KMS-11 (cell line): ENCODE data around the gene TRIM52.
A peak's percentile ranks its signal among the peaks of the same experiment; 100 is the strongest.
"Not testable (repeated sequence)": the region's sequence is repeated elsewhere in the genome, so short reads cannot be mapped to it uniquely, and the experiment has no call there.

Experiments
- H2AFZ ChIP-seq: fragments of 200-600 bp; sonication (generic); 2 replicates; pipeline ENCODE4 v1.6.1; 2016; ENCODE audit warnings: antibody characterized with exemption, mixed run types, low read depth
- H3K27ac ChIP-seq: fragments of 200-600 bp; sonication (generic); 2 replicates; pipeline ENCODE4 v1.6.1; 2016; ENCODE audit warnings: mild to moderate bottlenecking, mixed run types
- H3K27me3 ChIP-seq: fragments of 200-600 bp; sonication (generic); 2 replicates; pipeline ENCODE4 v1.6.1; 2017; ENCODE audit warnings: mild to moderate bottlenecking, low read depth, mixed run types, moderate library complexity; ENCODE audit not compliant: insufficient read depth
- H3K36me3 ChIP-seq: fragments of 200-600 bp; sonication (generic); 2 replicates; pipeline ENCODE4 v1.6.1; 2017; ENCODE audit warnings: mild to moderate bottlenecking, mixed run types; ENCODE audit not compliant: insufficient read depth
- H3K4me1 ChIP-seq: fragments of 200-600 bp; sonication (generic); 2 replicates; pipeline ENCODE4 v1.6.1; 2016; ENCODE audit warnings: mild to moderate bottlenecking, low read depth, mixed run types; ENCODE audit not compliant: poor library complexity, severe bottlenecking
- H3K4me2 ChIP-seq: fragments of 200-600 bp; sonication (generic); 2 replicates; pipeline ENCODE4 v1.7.0; 2016; ENCODE audit warnings: mild to moderate bottlenecking, mixed run types
- H3K4me3 ChIP-seq: fragments of 200-600 bp; sonication (generic); IDR thresholded peaks from 2 replicates; pipeline ENCODE4 v1.6.1; 2017; ENCODE audit warnings: low read depth, low read length, mixed read lengths; ENCODE audit not compliant: insufficient read depth
- H3K79me2 ChIP-seq: fragments of 200-600 bp; sonication (generic); 2 replicates; pipeline ENCODE4 v1.6.1; 2016; ENCODE audit warnings: low read depth, mixed run types; ENCODE audit not compliant: insufficient read depth
- H3K9ac ChIP-seq: fragments of 200-600 bp; sonication (generic); 2 replicates; pipeline ENCODE4 v1.6.1; 2016; ENCODE audit warnings: mild to moderate bottlenecking, mixed run types
- H4K20me1 ChIP-seq: fragments of 200-600 bp; sonication (generic); 2 replicates; pipeline ENCODE4 v1.6.1; 2016; ENCODE audit warnings: mild to moderate bottlenecking, mixed run types; ENCODE audit not compliant: insufficient read depth
- TF ChIP-seq, protein P1 (sequence below): fragments of 200-600 bp; sonication (generic); conservative IDR thresholded peaks from 2 replicates; pipeline ENCODE4 v1.6.1; 2017; ENCODE audit warnings: low read depth, mild to moderate bottlenecking, antibody characterized with exemption, low read length, moderate library complexity, mixed read lengths

The TRIM52 gene

DNA sequence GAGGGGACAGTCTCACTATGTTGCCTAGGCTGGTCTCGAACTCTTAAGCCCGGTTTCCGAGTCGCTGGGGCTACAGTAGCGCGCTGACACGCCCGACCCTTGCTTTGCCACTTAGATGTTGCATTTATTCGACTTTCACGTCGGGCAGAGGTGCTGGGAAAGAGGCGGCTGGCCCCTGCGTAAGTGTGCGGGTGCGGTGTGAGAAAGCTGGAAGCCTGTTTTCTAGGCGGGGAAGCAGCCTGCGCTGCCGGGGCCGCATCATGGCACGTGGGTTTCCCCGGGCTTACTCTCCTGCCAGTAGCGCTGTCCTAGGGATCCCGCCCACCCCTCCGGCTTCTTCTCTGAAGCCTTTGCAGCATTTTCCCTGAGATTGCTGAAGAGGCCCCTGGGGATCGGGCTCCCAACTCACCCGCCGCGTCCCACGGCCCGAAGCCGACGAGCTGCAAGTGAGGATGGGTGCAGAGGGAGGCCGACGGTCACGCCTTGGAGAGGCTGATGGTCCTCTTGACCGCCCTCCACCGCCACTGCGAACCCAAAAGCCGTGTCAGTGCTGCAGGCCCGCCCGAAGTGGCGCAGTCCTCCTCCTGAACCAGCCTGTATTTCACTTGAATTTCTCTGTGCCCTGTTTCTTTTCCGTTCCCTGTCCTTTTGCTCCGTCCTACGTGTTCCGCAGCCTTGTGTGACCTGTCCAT, 43.7 kb downstream of the TRIM52 start:
- peak overlapping the region; percentile 47; the same call in 1 of the 2 replicates for H3K27ac ChIP-seq

DNA sequence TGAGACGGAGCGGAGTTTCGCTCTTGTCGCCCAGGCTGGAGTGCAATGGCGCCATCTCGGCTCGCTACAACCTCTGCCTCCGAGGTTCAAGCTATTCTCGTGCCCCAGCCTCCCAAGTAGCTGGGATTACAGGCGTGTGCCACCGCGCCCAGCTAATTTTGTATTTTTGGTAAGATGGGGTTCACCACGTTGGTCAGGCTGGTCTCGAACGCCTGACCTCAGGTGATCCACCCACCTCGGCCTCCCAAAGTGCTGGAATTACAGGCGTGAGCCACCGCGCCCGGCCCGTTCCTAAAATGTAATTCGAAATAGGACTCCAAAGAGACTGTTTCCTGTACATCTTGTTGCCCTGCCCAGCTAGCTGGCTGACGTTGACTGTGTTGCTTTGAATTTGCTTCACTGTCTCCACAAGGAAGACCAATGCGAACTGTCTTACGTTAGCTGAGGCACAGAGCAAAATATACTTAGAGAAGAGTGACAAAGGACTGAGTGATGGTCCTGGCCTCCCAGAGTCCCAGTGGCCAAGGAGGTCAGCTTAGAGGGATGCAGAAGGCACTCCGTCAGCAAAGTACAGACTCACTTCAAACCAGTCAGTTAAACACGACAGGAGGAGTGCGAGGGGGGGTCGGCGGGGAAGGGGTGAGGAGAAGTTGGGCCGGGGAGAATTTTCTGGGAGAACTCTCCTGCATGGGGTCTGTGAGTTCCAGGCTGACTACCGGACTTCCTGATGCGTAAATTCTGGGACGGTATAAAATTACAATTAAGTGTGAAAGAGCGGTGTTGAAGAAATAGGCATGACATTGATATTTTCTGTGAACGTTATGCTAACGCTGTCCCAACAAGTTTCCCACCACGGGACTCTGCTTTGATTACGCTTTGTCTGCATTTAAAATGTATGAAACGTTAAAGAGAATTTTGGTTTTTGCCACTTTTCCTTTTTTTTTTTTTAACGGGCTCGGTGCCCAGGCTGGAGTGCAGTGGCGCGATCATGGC, 44.6 kb downstream of the TRIM52 start:
- Histone ChIP-seq H3K9ac (no peak overlapping the region), H3K27ac (no peak overlapping the region; the same call in 1 of the 2 replicates), H4K20me1 (no peaks in the 10 kb centered on the region), H3K4me3 (no peak overlapping the region), H2AFZ (peak overlapping the region; percentile 61), H3K4me1 (peaks cover 3% of the 10 kb centered on the region), H3K4me2 (peak overlapping the region; percentile 50; the same call in 1 of the 2 replicates), H3K36me3 (no peaks in the 10 kb centered on the region), H3K79me2 (no peaks in the 10 kb centered on the region), H3K27me3 (no peaks in the 10 kb centered on the region)
- TF ChIP-seq, protein P1, sequence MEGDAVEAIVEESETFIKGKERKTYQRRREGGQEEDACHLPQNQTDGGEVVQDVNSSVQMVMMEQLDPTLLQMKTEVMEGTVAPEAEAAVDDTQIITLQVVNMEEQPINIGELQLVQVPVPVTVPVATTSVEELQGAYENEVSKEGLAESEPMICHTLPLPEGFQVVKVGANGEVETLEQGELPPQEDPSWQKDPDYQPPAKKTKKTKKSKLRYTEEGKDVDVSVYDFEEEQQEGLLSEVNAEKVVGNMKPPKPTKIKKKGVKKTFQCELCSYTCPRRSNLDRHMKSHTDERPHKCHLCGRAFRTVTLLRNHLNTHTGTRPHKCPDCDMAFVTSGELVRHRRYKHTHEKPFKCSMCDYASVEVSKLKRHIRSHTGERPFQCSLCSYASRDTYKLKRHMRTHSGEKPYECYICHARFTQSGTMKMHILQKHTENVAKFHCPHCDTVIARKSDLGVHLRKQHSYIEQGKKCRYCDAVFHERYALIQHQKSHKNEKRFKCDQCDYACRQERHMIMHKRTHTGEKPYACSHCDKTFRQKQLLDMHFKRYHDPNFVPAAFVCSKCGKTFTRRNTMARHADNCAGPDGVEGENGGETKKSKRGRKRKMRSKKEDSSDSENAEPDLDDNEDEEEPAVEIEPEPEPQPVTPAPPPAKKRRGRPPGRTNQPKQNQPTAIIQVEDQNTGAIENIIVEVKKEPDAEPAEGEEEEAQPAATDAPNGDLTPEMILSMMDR = no peak

More for the DNA sequence above, 43.7 kb downstream of the TRIM52 start:
- Histone ChIP-seq H2AFZ (peak overlapping the region; percentile 86), H3K36me3 (no peaks in the 10 kb centered on the region), H3K4me2 (peak overlapping the region; percentile 60), H3K4me1 (peaks cover 8% of the 10 kb centered on the region), H3K79me2 (no peaks in the 10 kb centered on the region), H3K27me3 (no peaks in the 10 kb centered on the region), H3K4me3 (no peak overlapping the region), H4K20me1 (no peaks in the 10 kb centered on the region), H3K9ac (no peak overlapping the region; the same call in 1 of the 2 replicates)
- TF ChIP-seq, protein P1 = no peak

DNA sequence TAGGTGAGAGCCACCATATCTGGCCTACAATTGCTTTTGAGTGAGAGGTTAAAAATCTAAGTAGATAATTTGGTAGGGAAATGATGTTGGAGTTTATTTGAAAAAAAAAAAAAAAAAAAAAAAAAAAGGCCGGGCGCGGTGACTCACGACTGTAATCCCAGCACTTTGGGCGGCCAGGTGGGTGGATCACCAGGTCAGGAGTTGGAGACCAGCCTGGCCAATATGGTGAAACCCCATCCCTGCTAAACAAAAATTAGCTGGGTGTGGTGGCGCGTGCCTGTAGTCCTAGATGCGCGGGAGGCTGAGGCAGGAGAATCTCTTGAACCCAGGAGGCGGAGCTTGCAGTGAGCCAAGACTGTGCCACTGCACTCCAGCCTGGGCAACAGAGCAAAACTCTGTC, 46.7 kb downstream of the TRIM52 start:
- H3K27me3 ChIP-seq, H3K36me3 ChIP-seq, H3K27ac ChIP-seq, H2AFZ ChIP-seq, H4K20me1 ChIP-seq, H3K79me2 ChIP-seq, H3K4me2 ChIP-seq, H3K4me3 ChIP-seq, H3K4me1 ChIP-seq, H3K9ac ChIP-seq: not testable (repeated sequence)

DNA sequence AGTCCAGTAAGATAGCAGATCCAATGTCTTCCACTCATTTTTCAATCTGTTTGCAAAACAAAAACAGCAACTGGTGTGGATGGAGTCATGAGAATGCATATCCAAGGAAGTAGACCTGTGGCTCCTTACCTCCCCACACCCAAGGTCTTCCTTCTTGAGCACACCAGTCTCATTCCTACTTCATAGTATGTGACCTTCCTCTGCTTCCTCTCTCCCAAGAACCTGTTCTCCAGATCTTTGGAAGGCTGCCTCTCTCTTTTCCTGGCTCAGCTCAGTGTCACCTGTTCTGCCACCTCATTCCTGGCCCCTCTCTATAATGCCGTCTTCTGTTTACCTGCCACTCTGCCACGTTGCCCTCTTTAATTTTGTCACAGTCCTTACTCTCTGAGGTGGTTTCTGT, 48.0 kb downstream of the TRIM52 start:
- no peak overlapping the region for H3K4me2 ChIP-seq
- H3K9ac ChIP-seq = no peak overlapping the region
- peaks cover 5% of the 10 kb centered on the region for H3K4me1 ChIP-seq
- H3K27me3 ChIP-seq = no peaks in the 10 kb centered on the region
- H2AFZ ChIP-seq = no peak overlapping the region
- TF ChIP-seq, protein P1 = no peak
- no peaks in the 10 kb centered on the region for H3K79me2 ChIP-seq
- H3K4me3 ChIP-seq = no peak overlapping the region
- no peak overlapping the region for H3K27ac ChIP-seq
- no peaks in the 10 kb centered on the region for H3K36me3 ChIP-seq
- no peaks in the 10 kb centered on the region for H4K20me1 ChIP-seq
